Transverse colon (tissue), 4 donors: ENCODE measurements around the gene CAPN15. TPM values are rescaled to one million over a fixed set of nuclear protein-coding genes. Genes with fewer than 3 reads are reported as not detected.

ENCODE experiments used
- DNase-seq: peaks from one replicate; pipeline ENCODE4 v3.0.0-alpha.2; 2019
- H3K27ac ChIP-seq, 4 donors: fragments of 200-600 bp; sonication (generic); 2 replicates each; pipeline ENCODE4 v1.5.1; 2016 to 2018; ENCODE audit warnings: inconsistent platforms in 4 of 4
- H3K27me3 ChIP-seq: fragments of 200-600 bp; sonication (generic); 2 replicates; pipeline ENCODE4 v1.5.1; 2017; ENCODE audit warnings: inconsistent platforms
- H3K36me3 ChIP-seq, 4 donors: fragments of 200-600 bp; sonication (generic); 2 replicates each; pipeline ENCODE4 v1.5.1; 2017 to 2019; ENCODE audit warnings: inconsistent platforms in 4 of 4
- H3K4me1 ChIP-seq, 4 donors: fragments of 200-600 bp; sonication (generic); 2 replicates each; pipeline ENCODE4 v1.5.1; 2017 to 2020; ENCODE audit warnings: inconsistent platforms in 4 of 4
- H3K4me3 ChIP-seq, 4 donors: fragments of 200-600 bp; sonication (generic); 1 replicate in 1 of 4; 2 replicates in 3 of 4; pipeline versions ENCODE4 v1.5.1 to v1.6.1; 2017 to 2019; ENCODE audit warnings: inconsistent platforms in 4 of 4
- H3K9me3 ChIP-seq, 2 donors: fragments of 200-600 bp; sonication (generic); 2 replicates each; pipeline ENCODE4 v1.5.1; 2017 to 2019; ENCODE audit warnings: inconsistent platforms in 2 of 2
- CTCF ChIP-seq, 5 experiments: fragments of 200-600 bp in 3 of 5; fragments of 450-650 bp in 2 of 5; sonication (generic) in 3 of 5; IDR thresholded peaks; 1 replicate in 2 of 5; 2 replicates in 3 of 5; pipeline ENCODE4 v1.5.1; 2016 to 2017; ENCODE audit warnings: antibody characterized with exemption in 5 of 5, inconsistent platforms in 3 of 5, mild to moderate bottlenecking in 2 of 5, moderate library complexity in 1 of 5
- EP300 ChIP-seq: sonication (generic); formaldehyde crosslinking; IDR thresholded peaks from one replicate; pipeline ENCODE4 v1.6.1; 2017; ENCODE audit warnings: antibody characterized with exemption, low read depth
- POLR2A ChIP-seq: fragments of 450-650 bp; IDR thresholded peaks from one replicate; pipeline ENCODE4 v1.6.1; 2016; ENCODE audit warnings: antibody characterized with exemption, mild to moderate bottlenecking, moderate library complexity
- POLR2AphosphoS5 ChIP-seq, 3 donors: sonication (generic); formaldehyde crosslinking; IDR thresholded peaks; one replicate each; pipeline ENCODE4 v1.6.1; 2016; ENCODE audit warnings: antibody characterized with exemption in 3 of 3
- WGBS, 2 donors: methylation state at CpG; one replicate each; pipeline ENCODE4 v1.1.5; 2018; ENCODE audit warnings: low coverage in 1 of 2; 5-methylcytosine and 5-hydroxymethylcytosine counted together
- in situ Hi-C, 4 donors: fragments of 200-750 bp; cut with MboI; loops; one replicate each; pipeline versions ENCODE4 v1.15.0 to v1.15.1; 2017; ENCODE audit warnings: low sequenced_read_pairs in 3 of 4, low pct_ligation_motif_present in 1 of 4, low pct_unique_long_range_greater_than_20kb in 1 of 4
- intact Hi-C: fragments of 100-400 bp; cut with DNase I; formaldehyde crosslinking; loops from one replicate; pipeline ENCODE4 v1.15.1; 2023; ENCODE audit warnings: low total_unique reads
- total RNA-seq, 4 donors: library from RNA; depleted of rRNA; stranded (reverse); fragments of >200 nt; gene quantifications; one replicate each; pipeline ENCODE4 v1.1.0, GENCODE V29; 2016

CAPN15 gene
- total RNA-seq, 4 donors from 2014 or later, result 108 to 388 (median 175) TPM

DNA sequence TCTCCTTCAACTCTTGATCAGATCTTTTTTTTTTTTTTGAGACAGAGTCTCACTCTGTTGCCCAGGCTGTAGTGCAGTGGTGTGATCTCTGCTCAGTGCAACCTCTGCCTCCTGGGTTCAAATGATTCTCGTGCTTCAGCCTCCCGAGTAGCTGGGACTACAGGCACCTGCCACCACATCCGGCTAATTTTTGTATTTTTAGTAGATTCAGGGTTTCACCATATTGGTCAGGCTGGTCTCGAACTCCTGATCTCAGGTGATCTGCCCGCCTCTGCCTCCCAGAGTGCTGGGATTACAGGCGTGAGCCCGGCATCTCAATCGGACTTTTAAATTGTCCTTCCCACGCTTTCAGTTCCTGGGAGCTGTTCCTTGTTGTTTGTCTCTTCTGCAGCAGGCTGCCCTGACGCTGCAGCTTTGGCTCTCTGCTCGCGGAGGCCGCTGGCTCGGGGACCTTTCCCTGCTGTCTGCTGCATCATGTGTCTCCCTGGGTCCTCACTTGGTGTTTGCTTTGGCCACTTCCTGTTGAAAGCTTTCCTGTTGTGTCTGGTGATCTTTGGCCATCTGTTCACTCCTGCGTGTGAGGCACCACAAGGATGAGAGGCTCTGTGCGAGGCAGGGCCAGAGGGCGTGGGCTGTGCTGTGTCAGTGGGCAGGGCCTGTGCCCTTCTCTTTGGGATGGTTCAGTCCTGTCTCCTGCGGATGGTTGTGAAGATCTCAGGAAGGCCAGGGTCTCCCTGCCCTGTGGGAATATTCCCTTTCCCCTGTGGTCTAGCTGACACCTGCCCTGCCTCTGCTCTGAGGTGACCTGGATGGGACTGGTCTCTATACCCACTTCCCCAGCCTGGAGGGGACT, 18.4 kb upstream of the CAPN15 start:
- no peaks in the 10 kb centered on the region for H3K9me3 ChIP-seq
- intact Hi-C loops, result no loop called here
- H3K36me3 ChIP-seq, result no peaks in the 10 kb centered on the region
- H3K27ac ChIP-seq, result peak overlapping the region in 1 of 4 donors; percentile 71
- 82% methylated on average over 18 of the region's 18 CpGs; no CpG with 5 or more reads in 1 of the 2 donors for WGBS, 2 donors
- no peak overlapping the region for H3K4me3 ChIP-seq
- peaks cover 0 to 10% (median 0%) of the 10 kb centered on the region in 4 donors for H3K4me1 ChIP-seq
- in situ Hi-C loops, result loop anchor here in 1 of 4 donors (25.0 kb wide), 1 partner anchor 103 kb away; no protein-coding TSS in a partner anchor
- TF ChIP-seq CTCF (IDR thresholded peaks at IDR 0.05), result no peak
- TF ChIP-seq POLR2AphosphoS5 (IDR thresholded peaks at IDR 0.05), result no peak
- TF ChIP-seq POLR2A, result no peak
- no peak for TF ChIP-seq EP300
- peak; percentile 48 for DNase-seq
- no peaks in the 10 kb centered on the region for H3K27me3 ChIP-seq

- TF ChIP-seq POLR2A, result no peak
- TF ChIP-seq CTCF (IDR thresholded peaks at IDR 0.05), result no peak
- no peak for TF ChIP-seq POLR2AphosphoS5 (IDR thresholded peaks at IDR 0.05)
- TF ChIP-seq EP300, result no peak
- peaks cover 0 to 2% (median 0%) of the 10 kb centered on the region in 4 donors for H3K36me3 ChIP-seq
- H3K27me3 ChIP-seq, result no peaks in the 10 kb centered on the region
- no peak for DNase-seq
- intact Hi-C loops (no loop called here), in situ Hi-C loops (loop anchor here in 1 of 4 donors (25.0 kb wide), 1 partner anchor 102 kb away; no protein-coding TSS in a partner anchor)
- no peak overlapping the region for H3K4me3 ChIP-seq
- no peak overlapping the region for H3K27ac ChIP-seq
- peaks cover 0 to 10% (median 0%) of the 10 kb centered on the region in 4 donors for H3K4me1 ChIP-seq
- no peaks in the 10 kb centered on the region for H3K9me3 ChIP-seq
- WGBS, 2 donors, result 97% methylated on average over 30 of the region's 35 CpGs; no CpG with 5 or more reads in 1 of the 2 donors
Observed at GRCh38 chr16:510066-510825, 17.3 kb upstream of the CAPN15 start.

GRCh38 chr16:512802-513201, 14.7 kb upstream of the CAPN15 start:
- in situ Hi-C loops, result loop anchor here in 1 of 4 donors (25.0 kb wide), 1 partner anchor 99 kb away; no protein-coding TSS in a partner anchor
- intact Hi-C loops, result no loop called here
- peaks cover 0 to 4% (median 0%) of the 10 kb centered on the region in 4 donors for H3K36me3 ChIP-seq
- H3K9me3 ChIP-seq, result no peaks in the 10 kb centered on the region
- no peak for DNase-seq
- TF ChIP-seq EP300, result no peak
- no peak for TF ChIP-seq POLR2AphosphoS5 (IDR thresholded peaks at IDR 0.05)
- TF ChIP-seq POLR2A, result no peak
- TF ChIP-seq CTCF (IDR thresholded peaks at IDR 0.05), result no peak
- peaks cover 0 to 10% (median 0%) of the 10 kb centered on the region in 4 donors for H3K4me1 ChIP-seq
- no peak overlapping the region for H3K27ac ChIP-seq
- H3K4me3 ChIP-seq, result no peak overlapping the region
- 89 to 95% methylated on average over 4 to 6 of the region's 6 CpGs for WGBS, 2 donors
- no peaks in the 10 kb centered on the region for H3K27me3 ChIP-seq

- WGBS, 2 donors, result 91% methylated on average over 9 of the region's 10 CpGs; no CpG with 5 or more reads in 1 of the 2 donors
- Histone ChIP-seq H3K4me1 (peaks cover 0 to 5% (median 0%) of the 10 kb centered on the region in 4 donors), H3K27me3 (no peaks in the 10 kb centered on the region), H3K4me3 (no peak overlapping the region), H3K27ac (no peak overlapping the region), H3K36me3 (peaks cover 0 to 4% (median 0%) of the 10 kb centered on the region in 4 donors), H3K9me3 (no peaks in the 10 kb centered on the region)
- TF ChIP-seq POLR2AphosphoS5 (IDR thresholded peaks at IDR 0.05) (no peak), POLR2A (no peak), CTCF (IDR thresholded peaks at IDR 0.05) (no peak), EP300 (no peak)
- no peak for DNase-seq
- intact Hi-C loops (no loop called here), in situ Hi-C loops (loop anchor here in 1 of 4 donors (25.0 kb wide), 1 partner anchor 98 kb away; no protein-coding TSS in a partner anchor)
Observed at GRCh38 chr16:513950-514349, 13.6 kb upstream of the CAPN15 start.
